Osteoblast (primary cell): ENCODE data around the gene SLC5A6. TPM values are rescaled to one million over a fixed set of nuclear protein-coding genes. Genes with fewer than 3 reads are reported as not detected.

Source experiments
- DNase-seq: peaks from one replicate; pipeline ENCODE4 v3.0.0; 2011; ENCODE audit warnings: low spot score, mixed read lengths; ENCODE audit not compliant: insufficient read length; ENCODE audit errors: missing footprints
- H2AFZ ChIP-seq: 2 replicates; pipeline ENCODE4 v1.6.0; 2011; ENCODE audit warnings: mild to moderate bottlenecking, low read length
- H3K27ac ChIP-seq: 2 replicates; pipeline ENCODE4 v1.5.1; 2011; ENCODE audit warnings: mild to moderate bottlenecking, low read depth, low read length, moderate library complexity
- H3K27me3 ChIP-seq: 2 replicates; pipeline ENCODE4 v1.6.0; 2012; ENCODE audit warnings: mild to moderate bottlenecking, control low read depth, inconsistent platforms, low read length, moderate library complexity; ENCODE audit not compliant: insufficient read depth
- H3K36me3 ChIP-seq: 2 replicates; pipeline ENCODE4 v1.5.1; 2011; ENCODE audit warnings: mild to moderate bottlenecking, low read length, control low read depth, moderate library complexity; ENCODE audit not compliant: insufficient read depth
- H3K4me1 ChIP-seq: 2 replicates; pipeline ENCODE4 v1.5.1; 2011; ENCODE audit warnings: mild to moderate bottlenecking, low read length, control low read depth, moderate library complexity; ENCODE audit not compliant: insufficient read depth
- H3K4me2 ChIP-seq: 2 replicates; pipeline ENCODE4 v1.6.0; 2011; ENCODE audit warnings: mild to moderate bottlenecking, low read length; ENCODE audit not compliant: insufficient read depth
- H3K4me3 ChIP-seq: fragments of 200-600 bp; sonication (generic); 3 replicates; pipeline ENCODE4 v1.5.1; 2012; ENCODE audit warnings: mild to moderate bottlenecking, low read length, inconsistent platforms; ENCODE audit not compliant: insufficient read depth
- H3K79me2 ChIP-seq: 2 replicates; pipeline ENCODE4 v1.6.0; 2012; ENCODE audit warnings: mild to moderate bottlenecking, low read length, control low read depth, inconsistent platforms; ENCODE audit not compliant: insufficient read depth
- H3K9me3 ChIP-seq: 2 replicates; pipeline ENCODE4 v1.5.1; 2011; ENCODE audit warnings: low read depth, low read length, control low read depth
- H4K20me1 ChIP-seq: 2 replicates; pipeline ENCODE4 v1.6.0; 2012; ENCODE audit warnings: mild to moderate bottlenecking, low read length, control low read depth; ENCODE audit not compliant: insufficient read depth
- CTCF ChIP-seq: IDR thresholded peaks from 2 replicates; pipeline ENCODE4 v1.5.1; 2011; ENCODE audit warnings: mild to moderate bottlenecking, low read depth, low read length, moderate library complexity; ENCODE audit errors: extremely low read depth
- total RNA-seq: library from RNA; depleted of rRNA; stranded (reverse); fragments of >200 nt; gene quantifications from 2 replicates; pipeline ENCODE4 v1.2.3, GENCODE V29; 2012

The SLC5A6 gene
- total RNA-seq, 1 donor, result 14.1 TPM

DNA sequence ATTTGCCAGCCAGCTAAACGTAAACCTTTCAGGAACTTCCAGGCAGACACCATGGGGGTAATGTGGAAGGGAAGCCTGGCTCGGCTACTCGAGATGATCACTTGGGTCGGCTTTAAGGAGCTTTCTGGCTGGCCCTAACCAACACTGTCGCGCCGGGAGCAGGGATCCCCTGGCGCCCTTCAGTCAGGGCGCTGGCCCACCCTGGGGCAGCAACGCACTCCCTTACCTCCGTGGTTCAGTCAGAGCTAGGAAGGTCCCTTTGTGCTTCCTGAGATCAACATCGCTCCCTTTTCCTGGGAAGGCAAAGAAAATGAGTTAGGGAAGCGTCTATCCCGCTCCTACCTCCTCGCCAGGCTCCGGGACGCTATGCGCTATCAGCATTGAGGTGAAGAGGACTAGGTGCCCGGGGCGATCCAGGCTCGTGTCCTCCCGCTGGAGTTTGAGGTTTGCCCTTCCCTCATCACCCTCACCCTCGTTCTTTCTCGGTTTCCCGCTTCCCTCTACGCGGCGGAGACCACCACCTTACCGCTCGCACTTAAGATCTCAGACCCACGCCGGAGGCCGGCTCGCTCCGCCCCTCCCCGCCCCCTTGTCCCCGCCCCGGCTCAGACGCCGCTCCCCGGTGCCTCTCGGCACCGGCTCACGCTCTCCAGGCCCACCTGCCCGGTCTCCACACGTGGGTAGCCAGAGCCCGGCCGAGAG lies 676 bp downstream of the SLC5A6 start:
- no peak for TF ChIP-seq CTCF
- peaks cover 31% of the 10 kb centered on the region for H3K36me3 ChIP-seq
- peak overlapping the region; percentile 40 for H3K27ac ChIP-seq
- peak overlapping the region; percentile 87 for H3K4me2 ChIP-seq
- peak overlapping the region; percentile 86 for H3K4me3 ChIP-seq
- peaks cover 12% of the 10 kb centered on the region for H3K79me2 ChIP-seq
- DNase-seq, result peak; percentile 94
- peaks cover 15% of the 10 kb centered on the region for H3K4me1 ChIP-seq
- H2AFZ ChIP-seq, result peak overlapping the region; percentile 96
- no peaks in the 10 kb centered on the region for H3K9me3 ChIP-seq
- H4K20me1 ChIP-seq, result no peaks in the 10 kb centered on the region
- no peaks in the 10 kb centered on the region for H3K27me3 ChIP-seq

DNA sequence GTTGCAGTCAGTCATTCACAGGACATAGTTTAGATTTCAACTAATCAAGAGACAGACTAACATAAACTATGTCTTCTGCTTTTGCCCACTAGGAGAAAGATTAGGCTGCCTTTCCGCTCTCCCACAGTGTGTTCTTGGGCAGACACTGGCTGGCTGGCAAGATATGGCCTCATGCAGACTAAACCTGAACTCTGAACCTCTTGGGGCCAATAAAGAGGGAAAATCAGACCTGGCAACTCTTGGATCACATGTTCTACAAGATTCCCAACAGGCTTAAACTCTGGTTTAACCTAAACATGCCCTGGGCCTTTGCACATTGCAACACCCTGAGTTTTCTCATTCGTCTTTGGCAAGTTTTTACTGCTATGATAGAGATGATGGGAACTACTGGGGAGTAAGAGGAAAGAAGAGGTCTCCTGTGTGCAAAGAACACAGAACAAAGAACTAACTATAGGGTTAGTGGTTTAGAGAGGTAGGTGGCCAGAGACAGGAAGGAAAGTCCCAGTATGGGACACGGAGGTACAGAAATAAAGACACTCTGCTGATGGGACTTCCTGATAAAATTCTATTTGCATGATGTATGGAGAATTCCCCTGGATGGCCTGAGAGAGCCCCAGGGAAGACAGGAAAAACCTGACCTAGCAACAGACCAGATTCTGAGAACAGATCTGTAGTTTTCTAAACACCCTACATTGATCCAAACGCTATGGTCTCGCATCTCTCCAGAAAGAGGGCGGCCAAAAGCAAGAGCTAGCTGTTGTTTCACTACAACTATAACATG lies 2.3 kb downstream of the SLC5A6 start:
- DNase-seq, result peak; percentile 76
- H2AFZ ChIP-seq, result no peak overlapping the region
- H4K20me1 ChIP-seq, result no peaks in the 10 kb centered on the region
- no peak overlapping the region for H3K4me3 ChIP-seq
- H3K79me2 ChIP-seq, result peaks cover 11% of the 10 kb centered on the region
- no peak overlapping the region for H3K4me2 ChIP-seq
- H3K27ac ChIP-seq, result no peak overlapping the region
- H3K4me1 ChIP-seq, result peaks cover 15% of the 10 kb centered on the region
- H3K9me3 ChIP-seq, result no peaks in the 10 kb centered on the region
- H3K27me3 ChIP-seq, result no peaks in the 10 kb centered on the region
- no peak for TF ChIP-seq CTCF
- peaks cover 27% of the 10 kb centered on the region for H3K36me3 ChIP-seq

DNA sequence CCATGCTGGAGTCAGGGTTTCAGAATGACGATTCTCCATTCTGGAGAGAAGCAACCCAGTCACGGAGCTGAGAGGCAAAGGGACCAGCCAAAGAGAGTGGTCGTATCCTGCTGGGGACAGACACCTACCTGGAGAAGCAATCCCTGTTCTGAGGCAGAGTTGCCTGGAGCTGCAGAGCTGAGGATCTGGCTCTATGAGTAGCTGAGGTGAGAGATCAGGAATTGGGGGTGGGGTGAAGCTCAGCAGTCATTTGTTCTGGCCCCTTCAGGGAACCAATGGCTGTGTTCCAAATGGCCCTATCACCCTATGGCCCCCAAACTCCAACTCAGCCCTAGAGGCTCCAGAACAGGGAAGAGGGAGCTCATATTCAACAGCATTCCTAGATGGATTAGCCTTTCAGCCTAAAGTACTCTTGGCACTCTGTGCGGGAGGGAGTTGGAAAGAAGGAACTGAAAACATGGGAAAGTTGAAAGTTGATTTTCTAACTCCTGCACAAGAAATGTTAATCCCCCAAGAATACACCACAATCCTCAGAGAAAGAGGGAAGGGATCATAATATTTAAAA lies 3.5 kb downstream of the SLC5A6 start:
- Histone ChIP-seq H3K27ac (no peak overlapping the region), H2AFZ (no peak overlapping the region), H3K9me3 (no peaks in the 10 kb centered on the region), H3K4me3 (no peak overlapping the region), H3K27me3 (no peaks in the 10 kb centered on the region), H3K79me2 (peaks cover 9% of the 10 kb centered on the region), H4K20me1 (no peaks in the 10 kb centered on the region), H3K4me1 (peaks cover 14% of the 10 kb centered on the region), H3K4me2 (no peak overlapping the region), H3K36me3 (peaks cover 36% of the 10 kb centered on the region)
- no peak for TF ChIP-seq CTCF
- DNase-seq, result peak; percentile 46

GRCh38 chr2:27206346-27206745 lies 5.7 kb downstream of the SLC5A6 start:
- Histone ChIP-seq H3K9me3 (no peaks in the 10 kb centered on the region), H2AFZ (no peak overlapping the region), H3K4me3 (no peak overlapping the region), H4K20me1 (no peaks in the 10 kb centered on the region), H3K27ac (no peak overlapping the region), H3K4me1 (peaks cover 5% of the 10 kb centered on the region), H3K27me3 (no peaks in the 10 kb centered on the region), H3K4me2 (no peak overlapping the region), H3K79me2 (no peaks in the 10 kb centered on the region), H3K36me3 (peaks cover 45% of the 10 kb centered on the region)
- DNase-seq, result peak; percentile 25
- TF ChIP-seq CTCF, result no peak
